ENCODE data around the gene DPYD.

The DPYD gene

DNA sequence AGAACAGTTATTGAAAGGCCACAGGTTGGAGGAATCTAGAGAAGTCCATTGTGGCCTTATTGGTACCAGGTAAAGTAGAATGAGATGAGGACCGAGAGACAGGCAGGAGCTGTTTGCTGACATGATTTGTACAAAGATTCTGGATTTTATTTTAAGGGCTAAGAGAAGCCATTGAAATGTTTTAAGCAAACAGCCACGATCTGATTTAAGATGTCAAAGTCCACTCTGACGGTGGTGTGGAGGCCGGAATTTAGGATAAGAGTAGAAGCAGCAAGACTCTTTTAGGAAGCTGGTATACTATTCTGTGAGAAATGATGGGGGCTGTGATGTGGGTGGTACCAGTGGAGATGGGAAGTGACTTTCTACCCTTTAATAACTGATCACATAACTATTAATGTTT, 418.5 kb downstream of the DPYD start:
- DNase-seq (ENCODE audit: low spot score) = no peak
- TF ChIP-seq, protein P1, sequence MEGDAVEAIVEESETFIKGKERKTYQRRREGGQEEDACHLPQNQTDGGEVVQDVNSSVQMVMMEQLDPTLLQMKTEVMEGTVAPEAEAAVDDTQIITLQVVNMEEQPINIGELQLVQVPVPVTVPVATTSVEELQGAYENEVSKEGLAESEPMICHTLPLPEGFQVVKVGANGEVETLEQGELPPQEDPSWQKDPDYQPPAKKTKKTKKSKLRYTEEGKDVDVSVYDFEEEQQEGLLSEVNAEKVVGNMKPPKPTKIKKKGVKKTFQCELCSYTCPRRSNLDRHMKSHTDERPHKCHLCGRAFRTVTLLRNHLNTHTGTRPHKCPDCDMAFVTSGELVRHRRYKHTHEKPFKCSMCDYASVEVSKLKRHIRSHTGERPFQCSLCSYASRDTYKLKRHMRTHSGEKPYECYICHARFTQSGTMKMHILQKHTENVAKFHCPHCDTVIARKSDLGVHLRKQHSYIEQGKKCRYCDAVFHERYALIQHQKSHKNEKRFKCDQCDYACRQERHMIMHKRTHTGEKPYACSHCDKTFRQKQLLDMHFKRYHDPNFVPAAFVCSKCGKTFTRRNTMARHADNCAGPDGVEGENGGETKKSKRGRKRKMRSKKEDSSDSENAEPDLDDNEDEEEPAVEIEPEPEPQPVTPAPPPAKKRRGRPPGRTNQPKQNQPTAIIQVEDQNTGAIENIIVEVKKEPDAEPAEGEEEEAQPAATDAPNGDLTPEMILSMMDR (IDR thresholded peaks at IDR 0.05; ENCODE audit: extremely low read depth, missing control alignments) = no peak

DNA sequence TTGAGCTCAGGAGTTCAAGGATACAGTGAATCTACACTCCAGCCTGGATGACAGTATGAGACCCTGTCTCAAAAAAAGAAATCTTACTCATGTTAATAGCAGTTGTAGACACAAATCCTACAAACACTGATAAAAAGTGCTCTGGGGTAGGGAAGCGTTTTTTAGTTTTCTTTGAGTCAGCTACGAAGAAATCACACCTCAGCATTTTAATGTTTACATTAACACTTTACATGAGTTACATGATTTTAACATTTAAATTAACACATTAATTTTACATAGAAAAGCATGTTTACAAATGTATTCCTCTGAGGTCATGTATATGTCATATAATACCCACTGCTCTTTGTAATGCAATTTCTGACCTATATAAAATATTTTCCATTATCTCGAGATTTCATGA, 419.2 kb downstream of the DPYD start:
- no peak for DNase-seq (ENCODE audit: low spot score)
- TF ChIP-seq, protein P1 (IDR thresholded peaks at IDR 0.05; ENCODE audit: extremely low read depth, missing control alignments) = no peak

DNA sequence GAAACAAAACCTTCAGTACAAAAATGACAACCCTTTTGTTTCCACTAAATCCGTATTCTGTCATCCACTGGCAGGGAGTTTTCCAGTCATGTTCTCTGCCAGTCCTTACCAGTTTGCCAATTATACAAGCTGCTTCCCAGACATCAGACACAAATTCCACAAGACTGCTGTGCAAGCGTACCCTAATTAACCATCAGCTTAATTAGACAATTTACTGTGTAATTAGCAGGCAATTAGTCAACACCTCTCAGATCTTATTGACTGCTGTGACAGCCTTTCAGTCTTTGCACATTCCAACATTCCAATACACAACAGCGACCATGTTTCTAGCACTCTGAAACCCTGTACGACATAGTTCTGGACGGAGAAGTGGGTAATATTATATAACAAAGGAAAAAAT, 420.1 kb downstream of the DPYD start:
- TF ChIP-seq, protein P1 (IDR thresholded peaks at IDR 0.05; ENCODE audit: extremely low read depth, missing control alignments) = no peak
- DNase-seq (ENCODE audit: low spot score) = no peak

DNA sequence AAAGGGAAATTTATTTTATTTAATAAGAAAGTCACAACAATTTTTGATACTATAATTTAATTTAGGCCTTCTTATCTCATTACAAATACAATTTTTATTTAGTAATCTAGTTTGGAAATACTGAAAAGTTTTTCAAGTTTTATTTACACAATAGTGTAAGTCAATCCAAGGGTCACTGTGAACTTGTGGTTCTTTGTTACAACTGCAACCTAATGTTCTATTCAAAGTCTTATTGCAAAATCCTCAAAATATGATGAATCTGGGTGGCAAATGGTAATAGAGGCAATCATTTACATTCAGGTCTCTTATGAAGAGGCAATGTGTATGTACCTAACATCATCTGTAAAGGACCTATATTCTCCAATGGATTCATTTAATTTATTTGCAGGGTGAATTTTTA, 421.2 kb downstream of the DPYD start:
- TF ChIP-seq, protein P1 (IDR thresholded peaks at IDR 0.05; ENCODE audit: extremely low read depth, missing control alignments) = no peak
- DNase-seq (ENCODE audit: low spot score) = no peak

DNA sequence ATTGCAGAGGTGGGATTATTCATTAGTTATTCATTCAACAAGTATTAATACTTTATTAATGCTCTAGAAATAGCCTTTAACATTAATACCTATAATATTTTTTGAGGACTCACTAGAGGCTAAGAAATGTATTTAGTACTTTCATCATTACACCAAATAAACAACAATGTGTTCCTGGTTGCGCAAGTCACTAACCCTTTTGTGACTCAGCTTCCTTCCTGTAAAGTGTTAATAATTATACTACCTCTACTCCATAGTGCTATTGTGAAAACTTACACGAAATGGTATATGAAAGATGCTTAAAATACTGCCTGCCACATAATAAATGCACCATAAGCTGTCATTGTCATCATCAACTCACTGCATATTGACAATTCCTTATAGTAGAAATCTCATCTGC, 431.0 kb downstream of the DPYD start:
- DNase-seq (ENCODE audit: low spot score) = no peak
- TF ChIP-seq, protein P1 (IDR thresholded peaks at IDR 0.05; ENCODE audit: extremely low read depth, missing control alignments) = no peak

DNA sequence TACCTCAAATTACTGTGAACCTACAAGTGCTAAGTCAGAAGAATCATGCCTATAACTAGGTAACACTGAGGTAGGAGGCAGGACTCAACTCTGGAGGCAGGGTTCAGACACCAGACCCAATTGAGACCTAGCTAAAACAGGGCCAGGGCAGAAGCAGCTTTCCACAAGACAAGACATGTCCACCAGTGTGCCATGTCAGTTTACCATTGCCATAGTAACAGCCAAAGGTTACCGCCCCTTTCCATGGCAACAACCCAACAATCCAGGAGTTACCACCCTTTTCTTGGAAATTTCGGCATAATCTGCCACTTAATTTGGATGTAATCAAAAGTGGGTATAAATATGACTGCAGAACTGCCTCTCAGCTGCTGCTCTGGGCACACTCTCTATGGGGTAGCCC, 432.3 kb downstream of the DPYD start:
- no peak for DNase-seq (ENCODE audit: low spot score)
- TF ChIP-seq, protein P1 (IDR thresholded peaks at IDR 0.05; ENCODE audit: extremely low read depth, missing control alignments) = no peak

DNA sequence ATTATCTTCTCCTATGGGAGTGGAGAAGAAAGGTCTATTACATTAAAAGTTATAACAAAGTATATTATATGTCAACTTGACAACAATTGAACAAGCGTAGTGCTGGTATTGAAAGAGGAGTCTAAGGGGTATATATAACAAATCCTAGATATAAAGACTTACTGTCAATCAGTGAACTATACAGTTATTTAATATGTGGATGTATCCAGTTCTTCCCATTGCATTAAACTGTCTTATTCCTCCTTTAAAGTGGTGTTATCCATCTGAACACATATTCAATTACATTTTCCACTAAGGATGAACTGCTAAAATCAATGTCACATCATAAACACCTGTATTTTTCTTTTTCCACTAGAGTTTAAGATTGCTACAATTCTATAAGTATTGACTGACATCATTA, 438.8 kb downstream of the DPYD start:
- DNase-seq (ENCODE audit: low spot score) = no peak
- TF ChIP-seq, protein P1 (IDR thresholded peaks at IDR 0.05; ENCODE audit: extremely low read depth, missing control alignments) = no peak

All from GM20000 (cell line).